Central memory CD4-positive, alpha-beta T cell (primary cell): ENCODE data around the gene GBP7.
"Not testable (repeated sequence)": the region's sequence is repeated elsewhere in the genome, so short reads cannot be mapped to it uniquely, and the experiment has no call there.

Experiments
- DNase-seq: peaks from one replicate; pipeline ENCODE4 v3.0.0; 2022

GBP7 gene

GRCh38 chr1:89170170-89171066 lies 5.4 kb downstream of the GBP7 start:
- DNase-seq: no peak

GRCh38 chr1:89169166-89169565 lies 6.6 kb downstream of the GBP7 start:
- DNase-seq: no peak

GRCh38 chr1:89167590-89168230 lies 8.1 kb downstream of the GBP7 start:
- no peak for DNase-seq

- DNase-seq: no peak
These were observed 9.1 kb downstream of the GBP7 start for GRCh38 chr1:89166705-89167104.

GRCh38 chr1:89165811-89166210 lies 10.0 kb downstream of the GBP7 start:
- no peak for DNase-seq

GRCh38 chr1:89151047-89151446 lies 24.8 kb downstream of the GBP7 start:
- DNase-seq: no peak

GRCh38 chr1:89149976-89150375 lies 25.8 kb downstream of the GBP7 start:
- DNase-seq: no peak

GRCh38 chr1:89149229-89149628 lies 26.6 kb downstream of the GBP7 start:
- DNase-seq: no peak

GRCh38 chr1:89147678-89148658 lies 27.8 kb downstream of the GBP7 start:
- DNase-seq: no peak

GRCh38 chr1:89146721-89147120 lies 29.1 kb downstream of the GBP7 start:
- no peak for DNase-seq

GRCh38 chr1:89143484-89143883 lies 32.3 kb downstream of the GBP7 start:
- no peak for DNase-seq

GRCh38 chr1:89142160-89142559 lies 33.6 kb downstream of the GBP7 start:
- DNase-seq: no peak

- DNase-seq: no peak
These were observed 42.1 kb downstream of the GBP7 start for GRCh38 chr1:89133747-89134146.

- no peak for DNase-seq
These were observed 45.1 kb downstream of the GBP7 start for GRCh38 chr1:89130716-89131115.

GRCh38 chr1:89129911-89130310 lies 45.9 kb downstream of the GBP7 start:
- DNase-seq: no peak

GRCh38 chr1:89128003-89128458 lies 47.8 kb downstream of the GBP7 start:
- DNase-seq: not testable (repeated sequence)

GRCh38 chr1:89126602-89127565 lies 48.9 kb downstream of the GBP7 start:
- peak; percentile 66 for DNase-seq

- peak; percentile 32 for DNase-seq
These were observed 49.8 kb downstream of the GBP7 start, which contains the start of gene GBP2 for GRCh38 chr1:89125913-89126580. Gene GBP2, minus strand, starts transcription at chr1:89126114. Its CDS starts 4,148 bp downstream, at chr1:89121966.

GRCh38 chr1:89125240-89125912 lies 50.4 kb downstream of the GBP7 start:
- DNase-seq: no peak

- DNase-seq: no peak
These were observed 54.2 kb downstream of the GBP7 start for GRCh38 chr1:89121641-89122040.
